GM12878 (cell line): ENCODE measurements around the gene PLEKHA1.

Experiments used
- BRCA1 ChIP-seq: IDR thresholded peaks from 2 replicates; pipeline ENCODE4 v1.6.1; 2011; ENCODE audit warnings: low read depth, low read length, improper control_type of control experiment
- EZH2 ChIP-seq: IDR thresholded peaks from 2 replicates; pipeline ENCODE4 v1.6.1; 2012; ENCODE audit warnings: low read depth, mild to moderate bottlenecking, control low read depth, inconsistent platforms, low read length, borderline replicate concordance; ENCODE audit not compliant: control insufficient read depth
- MTA3 ChIP-seq: IDR thresholded peaks from 2 replicates; pipeline ENCODE4 v1.6.1; 2012; ENCODE audit warnings: low read length, inconsistent platforms, borderline replicate concordance
- SRF ChIP-seq, 2 experiments: IDR thresholded peaks; 2 replicates each; pipeline ENCODE4 v1.6.1; 2011; ENCODE audit warnings: low read depth in 2 of 2, low read length in 2 of 2, mild to moderate bottlenecking in 1 of 2, moderate library complexity in 1 of 2

DNA sequence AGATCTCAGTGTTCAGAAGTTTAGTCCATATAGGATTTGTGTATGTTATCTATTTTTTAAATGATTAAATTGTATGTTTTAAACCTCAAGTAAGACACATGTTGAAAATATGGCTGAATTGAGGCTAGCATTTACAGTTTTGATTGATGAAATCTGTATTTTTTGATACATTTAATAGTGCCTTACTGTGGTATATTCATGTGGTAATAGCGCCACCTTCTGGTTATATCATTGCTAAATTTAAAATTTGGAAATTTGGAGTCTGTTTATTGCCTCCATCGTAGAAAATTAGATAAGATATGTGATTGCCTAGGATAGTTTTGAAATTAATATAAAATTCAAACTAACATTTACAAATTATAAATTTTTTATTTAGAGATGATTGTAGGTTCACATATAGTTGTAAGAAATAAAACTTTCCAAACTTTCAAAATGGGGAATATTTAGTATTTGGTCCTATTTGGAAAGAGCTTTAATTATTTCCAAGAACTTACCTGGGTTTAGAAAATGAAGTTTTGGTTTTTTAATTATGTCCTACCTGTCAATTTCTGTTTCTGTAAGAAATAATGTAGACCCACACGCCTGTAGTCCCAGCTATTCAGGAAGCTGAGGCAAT lies 60.8 kb downstream of the PLEKHA1 start:
- TF ChIP-seq MTA3, result no peak
- no peak for TF ChIP-seq SRF (IDR thresholded peaks at IDR 0.05; ENCODE audit: low read depth in 2 of 2, low read length in 2 of 2)
- TF ChIP-seq BRCA1, result no peak
- TF ChIP-seq EZH2, result no peak
